Hepatocyte (in vitro differentiated cells): Measurements from ENCODE around the gene POLR3GL. TPM values are rescaled to one million over a fixed set of nuclear protein-coding genes. Genes with fewer than 3 reads are reported as not detected.

Experiments
- DNase-seq: peaks from one replicate; pipeline ENCODE4 v3.0.0-alpha.2; 2016; ENCODE audit warnings: low spot score
- H2AFZ ChIP-seq: fragments of 200-600 bp; sonication (generic); 2 replicates; pipeline ENCODE4 v1.6.0; 2016; ENCODE audit warnings: antibody characterized with exemption, mild to moderate bottlenecking
- H3K27ac ChIP-seq: fragments of 200-600 bp; sonication (generic); 2 replicates; pipeline ENCODE4 v1.5.1; 2016; ENCODE audit warnings: mild to moderate bottlenecking
- H3K27me3 ChIP-seq: fragments of 200-600 bp; sonication (generic); 2 replicates; pipeline ENCODE4 v1.6.1; 2016
- H3K36me3 ChIP-seq: fragments of 200-600 bp; sonication (generic); replicated peaks from 2 replicates; pipeline ENCODE4 v1.5.1; 2016; ENCODE audit warnings: low read depth; ENCODE audit not compliant: insufficient read depth
- H3K4me1 ChIP-seq: fragments of 200-600 bp; sonication (generic); 2 replicates; pipeline ENCODE4 v1.5.1; 2016; ENCODE audit warnings: mild to moderate bottlenecking, moderate library complexity; ENCODE audit not compliant: insufficient read depth
- H3K4me2 ChIP-seq: fragments of 200-600 bp; sonication (generic); 2 replicates; pipeline ENCODE4 v1.6.0; 2016
- H3K4me3 ChIP-seq: fragments of 200-600 bp; sonication (generic); 2 replicates; pipeline ENCODE4 v1.5.1; 2016; ENCODE audit warnings: mild to moderate bottlenecking
- H3K79me2 ChIP-seq: fragments of 200-600 bp; sonication (generic); 2 replicates; pipeline ENCODE4 v1.6.0; 2017; ENCODE audit warnings: mild to moderate bottlenecking
- H3K9me2 ChIP-seq: fragments of 200-600 bp; sonication (generic); replicated peaks from 2 replicates; pipeline ENCODE4 v1.6.0; 2017; ENCODE audit warnings: mild to moderate bottlenecking; ENCODE audit not compliant: insufficient read depth
- H3K9me3 ChIP-seq: fragments of 200-600 bp; sonication (generic); 2 replicates; pipeline ENCODE4 v1.5.1; 2016; ENCODE audit warnings: low read depth, mild to moderate bottlenecking
- H4K20me1 ChIP-seq: fragments of 200-600 bp; sonication (generic); 2 replicates; pipeline ENCODE4 v1.6.0; 2016; ENCODE audit warnings: mild to moderate bottlenecking; ENCODE audit not compliant: insufficient read depth, poor library complexity, severe bottlenecking
- CTCF ChIP-seq: fragments of 200-600 bp; sonication (generic); IDR thresholded peaks from 2 replicates; pipeline ENCODE4 v1.5.1; 2016; ENCODE audit warnings: antibody characterized with exemption, mild to moderate bottlenecking; ENCODE audit not compliant: poor library complexity
- EZH2 ChIP-seq: fragments of 200-600 bp; sonication (generic); IDR thresholded peaks from 2 replicates; pipeline ENCODE4 v1.6.1; 2016; ENCODE audit warnings: antibody characterized with exemption, mild to moderate bottlenecking, borderline replicate concordance
- EZH2phosphoT487 ChIP-seq: fragments of 200-600 bp; sonication (generic); IDR thresholded peaks from one replicate; pipeline ENCODE4 v1.6.1; 2018; ENCODE audit warnings: antibody characterized with exemption, mild to moderate bottlenecking, low read depth, moderate library complexity; ENCODE audit not compliant: unreplicated experiment, severe bottlenecking
- WGBS: methylation state at CpG from one replicate; pipeline ENCODE4 v1.1.6; 2016; ENCODE audit warnings: low lambda C conversion rate; ENCODE audit errors: missing lambda C conversion rate; 5-methylcytosine and 5-hydroxymethylcytosine counted together
- polyA plus RNA-seq: library from polyadenylated mRNA; unstranded; fragments of >200 nt; fragmentation: Nextera tagmentation; extraction: Ambion mirVana; gene quantifications from 2 replicates; pipeline ENCODE4 v1.2.1, GENCODE V29; 2016
- total RNA-seq: library from RNA; depleted of rRNA; stranded (reverse); fragments of >200 nt; gene quantifications from 2 replicates; pipeline ENCODE4 v1.2.3, GENCODE V29; 2014

Gene POLR3GL
- total and polyA plus RNA-seq, 2 experiments from 2014 or later, result 10.5 to 27.3 TPM

- H3K4me2 ChIP-seq, result no peak overlapping the region
- no peaks in the 10 kb centered on the region for H4K20me1 ChIP-seq
- TF ChIP-seq EZH2 (no peak), EZH2phosphoT487 (no peak), CTCF (no peak)
- H2AFZ ChIP-seq, result no peak overlapping the region
- DNase-seq, result no peak
- no peak overlapping the region for H3K27ac ChIP-seq
- no peaks in the 10 kb centered on the region for H3K9me3 ChIP-seq
- H3K79me2 ChIP-seq, result no peaks in the 10 kb centered on the region
- no peaks in the 10 kb centered on the region for H3K36me3 ChIP-seq
- H3K4me1 ChIP-seq, result peaks cover 6% of the 10 kb centered on the region
- H3K27me3 ChIP-seq, result no peaks in the 10 kb centered on the region
- H3K9me2 ChIP-seq, result no peaks in the 10 kb centered on the region
- no peak overlapping the region for H3K4me3 ChIP-seq
These were observed 28.8 kb upstream of the POLR3GL start for GRCh38 chr1:145935708-145936107.

GRCh38 chr1:145936247-145936646, 28.2 kb upstream of the POLR3GL start:
- Histone ChIP-seq H3K79me2 (no peaks in the 10 kb centered on the region), H4K20me1 (no peaks in the 10 kb centered on the region), H3K4me3 (no peak overlapping the region), H3K27me3 (no peaks in the 10 kb centered on the region), H3K4me1 (peaks cover 6% of the 10 kb centered on the region), H3K27ac (no peak overlapping the region), H3K9me2 (no peaks in the 10 kb centered on the region), H2AFZ (no peak overlapping the region), H3K36me3 (no peaks in the 10 kb centered on the region), H3K9me3 (no peaks in the 10 kb centered on the region), H3K4me2 (no peak overlapping the region)
- 86% methylated on average over 8 of the region's 8 CpGs for WGBS
- no peak for TF ChIP-seq EZH2phosphoT487
- no peak for TF ChIP-seq CTCF
- DNase-seq, result no peak

- TF ChIP-seq EZH2 (no peak), EZH2phosphoT487 (no peak), CTCF (no peak)
- no peaks in the 10 kb centered on the region for H3K27me3 ChIP-seq
- no peak overlapping the region for H2AFZ ChIP-seq
- WGBS, result 100% methylated on average over 1 of the region's 1 CpG
- no peak overlapping the region for H3K27ac ChIP-seq
- no peaks in the 10 kb centered on the region for H3K9me2 ChIP-seq
- no peaks in the 10 kb centered on the region for H4K20me1 ChIP-seq
- no peak for DNase-seq
- no peaks in the 10 kb centered on the region for H3K79me2 ChIP-seq
- H3K4me2 ChIP-seq, result no peak overlapping the region
- no peaks in the 10 kb centered on the region for H3K36me3 ChIP-seq
- H3K4me1 ChIP-seq, result peaks cover 3% of the 10 kb centered on the region
- H3K4me3 ChIP-seq, result no peak overlapping the region
- H3K9me3 ChIP-seq, result no peaks in the 10 kb centered on the region
These were observed 27.1 kb upstream of the POLR3GL start for GRCh38 chr1:145937436-145937835.

GRCh38 chr1:145942405-145942804, 22.1 kb upstream of the POLR3GL start:
- no peaks in the 10 kb centered on the region for H3K27me3 ChIP-seq
- no peaks in the 10 kb centered on the region for H3K9me3 ChIP-seq
- H3K4me3 ChIP-seq, result no peak overlapping the region
- H3K9me2 ChIP-seq, result no peaks in the 10 kb centered on the region
- no peak for TF ChIP-seq EZH2phosphoT487
- no peak for TF ChIP-seq EZH2
- TF ChIP-seq CTCF, result no peak
- WGBS, result 88% methylated on average over 4 of the region's 4 CpGs
- no peaks in the 10 kb centered on the region for H4K20me1 ChIP-seq
- H3K4me1 ChIP-seq, result no peaks in the 10 kb centered on the region
- H3K36me3 ChIP-seq, result no peaks in the 10 kb centered on the region
- peaks cover 2% of the 10 kb centered on the region for H3K79me2 ChIP-seq
- no peak overlapping the region for H3K4me2 ChIP-seq
- no peak overlapping the region for H3K27ac ChIP-seq
- no peak for DNase-seq
- H2AFZ ChIP-seq, result no peak overlapping the region
